ENCODE measurements around the gene KCNH2.

KCNH2 gene

DNA sequence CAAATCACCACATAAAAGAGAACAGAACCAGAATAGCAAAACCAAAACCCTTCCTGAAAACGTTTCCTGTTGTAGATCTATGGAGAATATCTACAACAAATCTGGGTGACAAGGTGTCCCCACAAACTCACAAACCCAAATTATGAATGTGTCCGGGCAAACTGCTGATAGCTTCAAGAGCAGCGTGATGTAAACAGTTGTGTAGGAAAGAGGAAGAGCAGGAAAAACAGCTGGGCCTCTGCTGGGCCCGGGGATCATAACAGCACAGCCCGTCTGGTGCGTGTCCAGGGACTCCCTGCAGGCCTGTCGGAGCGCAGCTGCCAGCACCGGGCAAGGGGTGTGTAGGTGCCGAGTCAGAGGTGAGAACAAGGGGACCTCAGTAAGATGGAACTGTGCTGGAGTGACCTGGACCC, 53.7 kb downstream of the KCNH2 start:
- TF ChIP-seq SETDB1 (IDR thresholded peaks at IDR 0.05; ENCODE audit: insufficient read length, low read length) (no peak), ZNF423 (tag by site-specific recombination; IDR thresholded peaks at IDR 0.05) (no peak), RBAK (tag by site-specific recombination; IDR thresholded peaks at IDR 0.05) (no peak), MYNN (tag by site-specific recombination; IDR thresholded peaks at IDR 0.05; ENCODE audit: borderline replicate concordance) (no peak), ZNF610 (tag by site-specific recombination; IDR thresholded peaks at IDR 0.05; ENCODE audit: borderline replicate concordance) (no peak), PRDM1 (tag by site-specific recombination; IDR thresholded peaks at IDR 0.05) (no peak), ZNF169 (tag by site-specific recombination; IDR thresholded peaks at IDR 0.05) (no peak), ZNF600 (tag by site-specific recombination; IDR thresholded peaks at IDR 0.05) (no peak), ZNF433 (tag by site-specific recombination; IDR thresholded peaks at IDR 0.05; ENCODE audit: low read depth) (no peak), ZNF18 (tag by site-specific recombination; IDR thresholded peaks at IDR 0.05) (no peak), ZNF623 (tag by site-specific recombination; IDR thresholded peaks at IDR 0.05) (no peak), SCRT1 (tag by site-specific recombination; IDR thresholded peaks at IDR 0.05; ENCODE audit: borderline replicate concordance) (no peak)
- no peak overlapping the region for H3K4me3 ChIP-seq (ENCODE audit: low read depth, low read length)
- H3K9me3 ChIP-seq (ENCODE audit: control insufficient read depth, insufficient read depth, low read depth, low read length), result no peaks in the 10 kb centered on the region
- CTCF ChIA-PET, result interaction anchor here (2.1 kb wide), 1 partner anchor 26 kb away, joined by 7 read pairs; no protein-coding TSS in a partner anchor
- POLR2A ChIA-PET, result no interaction called here
- H3K27ac ChIP-seq (ENCODE audit: extremely low read depth, low read depth, low read length), result no peak overlapping the region
- H3K36me3 ChIP-seq (ENCODE audit: control insufficient read depth in 2 of 2, insufficient read depth in 1 of 2, low read length in 2 of 2), result no peaks in the 10 kb centered on the region
- H3K4me1 ChIP-seq (ENCODE audit: control insufficient read depth, insufficient read depth, low read length), result no peaks in the 10 kb centered on the region

GRCh38 chr7:150923802-150924201, 54.3 kb downstream of the KCNH2 start:
- CTCF ChIA-PET, result interaction anchor here (0.7 to 2.1 kb wide), 3 partner anchors 11 to 576 kb away, joined by 3 to 7 read pairs (median 4); no protein-coding TSS in a partner anchor
- TF ChIP-seq MEIS1 (CRISPR knock-in tag; IDR thresholded peaks at IDR 0.05; ENCODE audit: borderline replicate concordance) (no peak), ZNF837 (tag by site-specific recombination; IDR thresholded peaks at IDR 0.05) (no peak), ZNF529 (tag by site-specific recombination; IDR thresholded peaks at IDR 0.05; ENCODE audit: insufficient replicate concordance) (no peak), GFI1B (tag by site-specific recombination; IDR thresholded peaks at IDR 0.05) (no peak), ZNF426 (tag by site-specific recombination; IDR thresholded peaks at IDR 0.05) (no peak), INSM2 (tag by site-specific recombination; IDR thresholded peaks at IDR 0.05) (no peak), ZSCAN23 (tag by site-specific recombination; IDR thresholded peaks at IDR 0.05) (no peak), ZNF2 (tag by site-specific recombination; IDR thresholded peaks at IDR 0.05) (no peak), ZNF792 (tag by site-specific recombination; IDR thresholded peaks at IDR 0.05) (no peak), ZNF518A (tag by site-specific recombination; conservative IDR thresholded peaks at IDR 0.05; ENCODE audit: low read depth) (no peak), ZNF239 (tag by site-specific recombination; IDR thresholded peaks at IDR 0.05) (no peak), KLF9 (tag by site-specific recombination; IDR thresholded peaks at IDR 0.05; ENCODE audit: low read depth) (no peak), ZNF157 (tag by site-specific recombination; IDR thresholded peaks at IDR 0.05) (no peak)
- no peak overlapping the region for H3K4me3 ChIP-seq (ENCODE audit: low read depth, low read length)
- POLR2A ChIA-PET, result interaction anchor here (0.9 kb wide), 1 partner anchor 11 kb away, joined by 3 read pairs; no protein-coding TSS in a partner anchor
- no peaks in the 10 kb centered on the region for H3K36me3 ChIP-seq (ENCODE audit: control insufficient read depth in 2 of 2, insufficient read depth in 1 of 2, low read length in 2 of 2)
- H3K27ac ChIP-seq (ENCODE audit: extremely low read depth, low read depth, low read length), result no peak overlapping the region
- no peaks in the 10 kb centered on the region for H3K4me1 ChIP-seq (ENCODE audit: control insufficient read depth, insufficient read depth, low read length)
- no peaks in the 10 kb centered on the region for H3K9me3 ChIP-seq (ENCODE audit: control insufficient read depth, insufficient read depth, low read depth, low read length)

All from HEK293 (cell line).